Choroid plexus epithelial cell (primary cell): ENCODE results near the gene MICAL3.

ENCODE experiments used
- DNase-seq: peaks from one replicate; pipeline ENCODE4 v3.0.0-alpha.2; 2010; ENCODE audit warnings: low read depth
- H3K4me3 ChIP-seq: 2 replicates; pipeline ENCODE4 v1.5.1; 2011; ENCODE audit warnings: low read depth, mild to moderate bottlenecking, control low read depth, low read length, moderate library complexity
- CTCF ChIP-seq: conservative IDR thresholded peaks from 2 replicates; pipeline ENCODE4 v1.5.1; 2011; ENCODE audit warnings: low read depth, mild to moderate bottlenecking, control low read depth, inconsistent platforms, low read length, moderate library complexity

MICAL3 gene

GRCh38 chr22:17920992-17921650, 103.2 kb downstream of the MICAL3 start:
- no peak for DNase-seq
- H3K4me3 ChIP-seq = no peak overlapping the region
- no peak for TF ChIP-seq CTCF

- TF ChIP-seq CTCF = peak; percentile 16
- peak; percentile 56 for DNase-seq
- H3K4me3 ChIP-seq = no peak overlapping the region
These were observed 104.2 kb downstream of the MICAL3 start for GRCh38 chr22:17920145-17920605.

- no peak overlapping the region for H3K4me3 ChIP-seq
- no peak for TF ChIP-seq CTCF
- DNase-seq = no peak
These were observed 104.9 kb downstream of the MICAL3 start for GRCh38 chr22:17919276-17920144.

GRCh38 chr22:17918840-17919239, 105.5 kb downstream of the MICAL3 start:
- no peak overlapping the region for H3K4me3 ChIP-seq
- no peak for TF ChIP-seq CTCF
- DNase-seq = no peak

- no peak overlapping the region for H3K4me3 ChIP-seq
- no peak for DNase-seq
- no peak for TF ChIP-seq CTCF
These were observed 106.8 kb downstream of the MICAL3 start for GRCh38 chr22:17917490-17917983.

GRCh38 chr22:17916226-17916889, 108.0 kb downstream of the MICAL3 start:
- no peak for TF ChIP-seq CTCF
- no peak for DNase-seq

More at GRCh38 chr22:17916226-17916889, 108.0 kb downstream of the MICAL3 start:
- H3K4me3 ChIP-seq = no peak overlapping the region
